Measurements from ENCODE around the gene NPBWR2. TPM values are rescaled to one million over a fixed set of nuclear protein-coding genes. Genes with fewer than 3 reads are reported as not detected.

NPBWR2 gene
- total RNA-seq, 1 donor from 2014 or later: not detected

DNA sequence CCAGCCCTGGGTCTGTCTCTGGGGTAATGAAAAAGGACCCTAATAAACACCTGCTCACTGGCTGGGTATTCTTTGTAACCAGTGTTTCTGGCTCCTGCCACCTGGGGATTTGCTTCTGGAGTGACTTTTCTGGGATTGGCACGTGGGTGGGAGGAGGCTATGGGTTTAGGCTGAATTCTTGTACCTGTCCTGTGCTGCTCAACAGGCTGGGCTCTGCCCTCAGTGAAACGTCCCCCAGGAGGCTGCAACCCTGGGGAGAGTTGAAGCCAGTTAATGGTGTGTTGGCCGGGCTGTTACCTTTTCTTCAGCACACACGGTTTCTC lies 6.8 kb downstream of the NPBWR2 start:
- Mint-ChIP-seq H3K27ac (ENCODE audit: unreplicated experiment) (no peak overlapping the region), H3K4me3 (ENCODE audit: unreplicated experiment) (no peak overlapping the region), H3K9me3 (ENCODE audit: unreplicated experiment) (peaks cover 5% of the 10 kb centered on the region), H3K36me3 (ENCODE audit: unreplicated experiment) (peaks cover 5% of the 10 kb centered on the region), H3K4me1 (ENCODE audit: low read depth, unreplicated experiment) (peaks cover 3% of the 10 kb centered on the region), H3K27me3 (ENCODE audit: unreplicated experiment) (peaks cover 18% of the 10 kb centered on the region)
- no peak for DNase-seq
- TF ChIP-seq, protein P1, sequence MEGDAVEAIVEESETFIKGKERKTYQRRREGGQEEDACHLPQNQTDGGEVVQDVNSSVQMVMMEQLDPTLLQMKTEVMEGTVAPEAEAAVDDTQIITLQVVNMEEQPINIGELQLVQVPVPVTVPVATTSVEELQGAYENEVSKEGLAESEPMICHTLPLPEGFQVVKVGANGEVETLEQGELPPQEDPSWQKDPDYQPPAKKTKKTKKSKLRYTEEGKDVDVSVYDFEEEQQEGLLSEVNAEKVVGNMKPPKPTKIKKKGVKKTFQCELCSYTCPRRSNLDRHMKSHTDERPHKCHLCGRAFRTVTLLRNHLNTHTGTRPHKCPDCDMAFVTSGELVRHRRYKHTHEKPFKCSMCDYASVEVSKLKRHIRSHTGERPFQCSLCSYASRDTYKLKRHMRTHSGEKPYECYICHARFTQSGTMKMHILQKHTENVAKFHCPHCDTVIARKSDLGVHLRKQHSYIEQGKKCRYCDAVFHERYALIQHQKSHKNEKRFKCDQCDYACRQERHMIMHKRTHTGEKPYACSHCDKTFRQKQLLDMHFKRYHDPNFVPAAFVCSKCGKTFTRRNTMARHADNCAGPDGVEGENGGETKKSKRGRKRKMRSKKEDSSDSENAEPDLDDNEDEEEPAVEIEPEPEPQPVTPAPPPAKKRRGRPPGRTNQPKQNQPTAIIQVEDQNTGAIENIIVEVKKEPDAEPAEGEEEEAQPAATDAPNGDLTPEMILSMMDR (IDR thresholded peaks at IDR 0.05; ENCODE audit: partially characterized antibody, unreplicated experiment): no peak

DNA sequence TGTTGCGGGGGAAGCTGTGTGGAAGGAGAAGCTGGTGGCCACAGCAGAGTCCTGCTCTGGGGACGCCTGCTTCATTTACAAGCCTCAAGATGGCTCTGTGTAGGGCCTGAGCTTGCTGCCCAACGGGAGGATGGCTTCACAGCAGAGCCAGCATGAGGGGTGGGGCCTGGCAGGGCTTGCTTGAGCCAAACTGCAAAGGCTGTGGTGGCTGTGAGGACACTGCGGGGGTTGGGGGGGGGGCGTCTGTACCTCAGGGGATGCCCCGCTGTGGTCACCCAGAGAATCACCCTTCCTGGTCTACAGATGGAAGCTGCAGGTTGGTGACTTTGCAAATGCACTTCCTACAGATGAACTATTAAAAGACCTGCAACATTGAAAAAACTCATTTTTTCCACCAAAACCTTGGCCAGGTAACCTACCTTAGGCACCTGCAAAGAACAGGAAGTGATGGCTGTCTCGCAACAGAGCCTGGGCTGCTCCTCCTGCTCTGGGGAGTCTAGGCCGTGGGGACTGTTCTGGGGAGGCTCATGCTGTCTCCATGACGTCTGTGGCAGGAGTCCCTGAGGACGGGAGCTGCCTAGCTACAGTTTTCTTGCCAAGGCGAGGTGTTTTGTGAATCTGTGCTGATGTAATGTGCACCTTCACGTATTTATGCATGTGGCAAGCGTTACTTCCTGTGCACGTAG lies 7.3 kb downstream of the NPBWR2 start:
- DNase-seq: no peak
- Mint-ChIP-seq H3K4me3 (ENCODE audit: unreplicated experiment) (no peak overlapping the region), H3K4me1 (ENCODE audit: low read depth, unreplicated experiment) (peaks cover 3% of the 10 kb centered on the region), H3K27me3 (ENCODE audit: unreplicated experiment) (peaks cover 20% of the 10 kb centered on the region), H3K9me3 (ENCODE audit: unreplicated experiment) (peaks cover 5% of the 10 kb centered on the region), H3K27ac (ENCODE audit: unreplicated experiment) (no peak overlapping the region), H3K36me3 (ENCODE audit: unreplicated experiment) (peaks cover 5% of the 10 kb centered on the region)
- TF ChIP-seq, protein P1 (IDR thresholded peaks at IDR 0.05; ENCODE audit: partially characterized antibody, unreplicated experiment): no peak

GRCh38 chr20:64099086-64099786 lies 8.1 kb downstream of the NPBWR2 start:
- TF ChIP-seq, protein P1 (IDR thresholded peaks at IDR 0.05; ENCODE audit: partially characterized antibody, unreplicated experiment): no peak
- peaks cover 20% of the 10 kb centered on the region for H3K27me3 Mint-ChIP-seq (ENCODE audit: unreplicated experiment)
- peaks cover 3% of the 10 kb centered on the region for H3K4me1 Mint-ChIP-seq (ENCODE audit: low read depth, unreplicated experiment)
- H3K4me3 Mint-ChIP-seq (ENCODE audit: unreplicated experiment): no peak overlapping the region
- peaks cover 5% of the 10 kb centered on the region for H3K36me3 Mint-ChIP-seq (ENCODE audit: unreplicated experiment)
- no peak for DNase-seq
- H3K27ac Mint-ChIP-seq (ENCODE audit: unreplicated experiment): no peak overlapping the region
- peaks cover 5% of the 10 kb centered on the region for H3K9me3 Mint-ChIP-seq (ENCODE audit: unreplicated experiment)

- H3K27me3 Mint-ChIP-seq (ENCODE audit: unreplicated experiment): peaks cover 17% of the 10 kb centered on the region
- peaks cover 5% of the 10 kb centered on the region for H3K36me3 Mint-ChIP-seq (ENCODE audit: unreplicated experiment)
- DNase-seq: no peak
- TF ChIP-seq, protein P1 (IDR thresholded peaks at IDR 0.05; ENCODE audit: partially characterized antibody, unreplicated experiment): no peak
- peaks cover 3% of the 10 kb centered on the region for H3K4me1 Mint-ChIP-seq (ENCODE audit: low read depth, unreplicated experiment)
- peaks cover 5% of the 10 kb centered on the region for H3K9me3 Mint-ChIP-seq (ENCODE audit: unreplicated experiment)
- no peak overlapping the region for H3K4me3 Mint-ChIP-seq (ENCODE audit: unreplicated experiment)
- no peak overlapping the region for H3K27ac Mint-ChIP-seq (ENCODE audit: unreplicated experiment)
These were observed 8.8 kb downstream of the NPBWR2 start for GRCh38 chr20:64098471-64099013.

DNA sequence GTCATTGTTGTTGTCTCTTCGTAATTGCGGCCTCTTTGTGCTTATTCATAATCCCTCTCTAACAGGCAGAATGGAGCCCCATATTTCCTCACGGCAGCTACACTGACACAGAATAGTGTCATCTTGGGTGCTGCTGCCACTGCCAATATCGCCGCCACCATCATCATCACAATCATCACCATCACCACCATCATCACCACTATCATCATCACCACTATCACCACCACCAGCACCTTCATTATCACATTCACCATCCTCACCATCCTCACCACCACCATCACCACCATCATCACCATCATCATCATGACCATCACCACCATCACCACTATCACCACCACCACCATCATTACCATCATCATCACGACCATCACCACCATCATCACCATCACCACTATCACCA lies 10.8 kb downstream of the NPBWR2 start:
- peaks cover 20% of the 10 kb centered on the region for H3K27me3 Mint-ChIP-seq (ENCODE audit: unreplicated experiment)
- peaks cover 10% of the 10 kb centered on the region for H3K4me1 Mint-ChIP-seq (ENCODE audit: low read depth, unreplicated experiment)
- H3K4me3 Mint-ChIP-seq (ENCODE audit: unreplicated experiment): peak overlapping the region; percentile 1
- peak overlapping the region; percentile 2 for H3K27ac Mint-ChIP-seq (ENCODE audit: unreplicated experiment)
- H3K36me3 Mint-ChIP-seq (ENCODE audit: unreplicated experiment): peaks cover 5% of the 10 kb centered on the region
- peaks cover 7% of the 10 kb centered on the region for H3K9me3 Mint-ChIP-seq (ENCODE audit: unreplicated experiment)
- no peak for DNase-seq
- TF ChIP-seq, protein P1 (IDR thresholded peaks at IDR 0.05; ENCODE audit: partially characterized antibody, unreplicated experiment): no peak
